Fibroblast of skin of right quadriceps (primary cell): ENCODE data around the gene ADGRV1.

Experiments used
- DNase-seq: peaks from one replicate; pipeline ENCODE4 v3.0.0-alpha.2; 2013

The ADGRV1 gene

GRCh38 chr5:90558344-90559192 is at the start of gene ADGRV1:
ADGRV1 (plus strand) TSS chr5:90558797; CDS start chr5:90558896, 99 bp downstream.
- DNase-seq, result peak; percentile 65

GRCh38 chr5:90510438-90510837 is 48.2 kb upstream of the ADGRV1 start:
- DNase-seq, result no peak

GRCh38 chr5:90514520-90514919 is 44.1 kb upstream of the ADGRV1 start:
- DNase-seq, result no peak

- peak; percentile 46 for DNase-seq
Observed at GRCh38 chr5:90518661-90519060, 39.9 kb upstream of the ADGRV1 start.

DNA sequence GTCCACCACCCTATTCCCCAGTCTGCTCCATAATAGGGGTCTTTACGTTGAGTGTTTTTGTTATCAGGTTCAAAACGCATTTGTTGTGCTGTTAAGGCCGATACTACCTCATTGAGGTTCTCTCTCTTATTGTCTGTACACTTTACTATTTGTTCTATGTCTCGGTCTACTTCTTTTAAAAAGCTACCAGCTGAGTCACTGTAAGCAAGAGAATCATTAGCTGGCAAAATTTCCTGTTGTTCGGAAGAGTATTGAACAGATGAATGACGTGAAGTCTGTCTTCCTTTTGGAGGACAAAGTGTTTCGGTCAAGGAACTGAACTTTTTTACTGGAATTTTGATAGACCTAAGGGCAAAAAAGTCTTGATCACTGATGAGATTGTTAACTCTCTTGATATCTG is 39.5 kb upstream of the ADGRV1 start:
- no peak for DNase-seq

DNA sequence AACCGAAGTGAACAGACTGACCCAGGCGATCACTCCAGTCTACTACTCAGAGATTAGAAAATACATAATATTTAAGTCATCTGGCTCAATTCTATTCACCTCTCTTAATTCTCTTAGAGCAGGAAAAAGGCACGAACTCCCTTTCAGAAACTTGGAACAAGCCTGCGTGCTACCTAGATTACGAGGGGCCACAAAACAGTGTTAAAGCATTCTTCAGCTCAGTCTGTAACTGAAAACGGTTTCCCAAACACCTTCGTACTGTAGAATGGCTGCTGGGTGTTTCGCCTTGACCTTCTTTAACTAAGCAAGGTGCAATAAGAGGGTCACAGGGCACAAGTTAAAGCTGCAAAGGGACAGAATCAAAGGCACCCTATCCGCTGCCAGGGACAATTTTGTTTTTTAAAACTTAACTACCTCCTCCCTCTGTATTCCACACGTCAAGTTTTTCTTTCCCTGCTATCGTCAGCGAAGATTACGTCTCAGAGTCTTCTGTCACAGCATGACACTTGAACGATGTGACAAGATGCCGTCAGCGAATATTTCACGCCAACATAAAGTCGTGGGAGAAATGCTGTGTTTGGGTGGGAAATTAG is 29.9 kb upstream of the ADGRV1 start:
- peak; percentile 11 for DNase-seq

GRCh38 chr5:90529194-90529938 is 29.2 kb upstream of the ADGRV1 start, which contains the start of gene LYSMD3:
LYSMD3 (minus strand) TSS chr5:90529584; CDS start chr5:90525289, 4,295 bp downstream.
- DNase-seq, result peak; percentile 97

GRCh38 chr5:90529939-90530677 is 28.5 kb upstream of the ADGRV1 start:
- DNase-seq, result peak; percentile 81

- DNase-seq, result no peak
Observed at GRCh38 chr5:90530736-90531487, 27.7 kb upstream of the ADGRV1 start.

- no peak for DNase-seq
Observed at GRCh38 chr5:90533794-90534193, 24.8 kb upstream of the ADGRV1 start.

- no peak for DNase-seq
Observed at GRCh38 chr5:90534922-90535321, 23.7 kb upstream of the ADGRV1 start.

DNA sequence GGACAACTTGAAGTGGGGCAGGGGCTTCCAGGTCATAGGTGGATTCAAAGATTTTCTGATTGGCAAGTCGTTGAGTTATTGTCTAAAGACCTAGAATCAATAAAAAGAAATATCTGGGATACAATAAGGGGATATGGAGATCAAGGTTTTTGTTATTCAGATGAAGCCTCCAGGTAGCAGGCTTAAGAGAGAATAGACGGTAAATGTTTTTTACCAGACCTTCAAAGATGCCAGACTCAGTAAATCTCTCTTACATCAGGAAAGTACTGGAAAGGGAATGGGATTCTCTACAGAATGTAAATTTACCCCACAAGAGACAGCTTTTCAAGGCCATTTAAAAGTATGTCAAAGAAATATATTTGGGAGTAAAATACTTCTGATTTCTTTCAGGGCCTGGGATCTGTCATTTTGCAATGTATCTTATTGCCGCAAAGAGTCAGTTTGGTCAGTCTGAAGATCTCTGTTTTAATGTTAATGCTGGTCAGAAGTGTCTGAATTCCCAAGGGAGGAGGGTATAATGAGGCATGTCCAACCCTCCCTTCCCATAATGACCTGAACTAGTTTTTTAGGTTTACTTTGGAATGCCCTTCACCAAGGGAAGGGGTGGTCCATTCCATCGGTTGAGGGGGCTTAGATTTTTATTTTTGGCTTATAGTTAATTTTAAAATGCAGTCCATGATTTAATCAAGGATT is 15.6 kb upstream of the ADGRV1 start:
- DNase-seq, result no peak

GRCh38 chr5:90545511-90545910 is 13.1 kb upstream of the ADGRV1 start:
- no peak for DNase-seq

DNA sequence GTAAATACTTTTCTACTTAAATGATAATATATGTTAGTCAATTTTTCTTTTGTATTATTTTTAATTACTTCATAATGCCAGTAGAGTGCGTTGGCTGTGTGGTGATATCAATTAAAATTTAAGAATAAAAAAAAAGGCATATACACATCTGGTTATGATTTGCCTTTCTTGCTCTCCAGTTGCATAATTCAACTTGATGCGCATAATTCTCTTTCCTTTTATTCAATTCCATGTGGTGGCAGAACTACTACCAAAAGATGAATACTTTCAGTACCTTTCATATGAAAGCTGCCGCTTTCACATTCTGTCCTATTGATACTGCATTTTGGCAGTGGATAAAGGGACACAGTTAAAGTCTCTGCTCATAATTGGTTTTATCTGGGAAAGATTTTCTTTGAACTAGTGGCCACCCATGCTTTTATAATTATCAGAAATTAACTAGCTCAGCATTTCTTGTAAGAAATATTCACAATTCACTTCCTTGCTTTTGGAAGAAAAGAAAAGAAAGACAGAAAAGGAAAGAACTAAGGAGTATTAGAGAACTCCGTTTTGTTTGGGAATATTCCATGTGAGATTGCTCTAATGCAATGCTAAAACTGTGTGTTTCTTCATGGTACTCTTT is 12.3 kb upstream of the ADGRV1 start:
- peak; percentile 36 for DNase-seq

DNA sequence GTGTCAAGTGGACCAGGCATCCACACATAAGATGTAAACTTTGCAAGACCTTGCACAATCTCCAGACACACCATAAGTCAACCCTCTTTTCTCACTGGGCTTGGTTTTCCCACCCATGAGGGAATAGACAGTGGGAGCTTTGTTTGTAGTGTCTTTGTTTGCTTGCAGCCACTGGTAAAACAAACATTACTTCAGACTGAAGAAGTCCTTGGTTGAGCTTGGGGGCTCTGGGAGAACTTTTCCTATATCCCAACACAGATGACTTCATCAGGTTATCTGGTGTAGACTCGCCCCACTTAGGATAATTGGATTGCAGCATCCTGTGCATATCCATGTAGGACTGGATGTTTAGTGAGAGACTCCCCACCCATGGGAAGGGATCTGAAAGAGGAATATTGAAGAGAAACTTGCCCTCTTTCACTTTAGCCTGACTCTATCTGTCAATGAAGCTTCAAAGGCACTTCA is 11.5 kb upstream of the ADGRV1 start:
- DNase-seq, result no peak

- peak; percentile 82 for DNase-seq
Observed at GRCh38 chr5:90548069-90548593, 10.5 kb upstream of the ADGRV1 start.

- DNase-seq, result no peak
Observed at GRCh38 chr5:90549223-90549622, 9.4 kb upstream of the ADGRV1 start.

DNA sequence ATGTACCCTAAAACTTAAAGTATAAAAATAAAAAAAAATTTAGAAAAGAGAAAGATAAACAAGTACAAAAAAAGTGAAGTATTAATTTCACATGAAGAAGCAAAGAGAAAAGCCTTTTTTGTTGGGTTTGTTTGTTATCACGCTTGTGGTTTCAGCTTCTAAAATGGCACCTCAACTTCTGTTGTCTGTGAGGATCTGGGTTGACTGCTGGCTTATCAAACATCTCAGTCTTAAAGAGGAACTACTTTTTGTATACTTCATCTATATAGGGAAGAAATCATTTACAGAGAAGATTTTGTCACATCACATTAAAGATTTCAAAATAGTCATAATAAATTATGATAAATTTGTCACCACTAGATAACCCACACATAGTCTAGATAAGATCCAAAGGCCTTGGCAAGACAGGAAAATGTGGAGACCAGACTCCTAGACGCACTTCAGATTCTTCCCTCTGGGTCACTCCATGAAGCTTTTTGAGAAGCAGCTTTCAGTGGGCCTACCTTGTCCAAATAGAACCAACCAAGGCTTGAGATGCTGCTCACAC is 8.8 kb upstream of the ADGRV1 start:
- no peak for DNase-seq

- no peak for DNase-seq
Observed at GRCh38 chr5:90550963-90551362, 7.6 kb upstream of the ADGRV1 start.

- DNase-seq, result no peak
Observed at GRCh38 chr5:90551376-90551775, 7.2 kb upstream of the ADGRV1 start.
